GM23248 (cell line): ENCODE measurements around the gene ARHGEF9. TPM values are rescaled to one million over a fixed set of nuclear protein-coding genes. Genes with fewer than 3 reads are reported as not detected.

Experiments used
- DNase-seq: peaks from one replicate; pipeline ENCODE4 v3.0.0-alpha.2; 2015
- H2AFZ ChIP-seq: fragments of 200-600 bp; sonication (generic); 2 replicates; pipeline ENCODE4 v1.6.1; 2016; ENCODE audit warnings: antibody characterized with exemption
- H3F3A ChIP-seq: fragments of 200-600 bp; sonication (generic); 2 replicates; pipeline ENCODE4 v1.6.1; 2016; ENCODE audit warnings: mild to moderate bottlenecking, antibody characterized with exemption, mixed run types; ENCODE audit not compliant: insufficient read depth
- H3K27ac ChIP-seq: fragments of 200-600 bp; sonication (generic); 2 replicates; pipeline ENCODE4 v1.5.1; 2016; ENCODE audit warnings: mild to moderate bottlenecking
- H3K27me3 ChIP-seq: fragments of 200-600 bp; sonication (generic); replicated peaks from 2 replicates; pipeline ENCODE4 v1.6.1; 2016; ENCODE audit warnings: mild to moderate bottlenecking; ENCODE audit not compliant: insufficient read depth
- H3K36me3 ChIP-seq: fragments of 200-600 bp; sonication (generic); 2 replicates; pipeline ENCODE4 v1.6.1; 2016; ENCODE audit warnings: low read depth, mild to moderate bottlenecking
- H3K4me1 ChIP-seq: fragments of 200-600 bp; sonication (generic); 2 replicates; pipeline ENCODE4 v1.6.1; 2016; ENCODE audit warnings: mild to moderate bottlenecking; ENCODE audit not compliant: insufficient read depth
- H3K4me2 ChIP-seq: fragments of 200-600 bp; sonication (generic); one replicate; pipeline ENCODE4 v1.6.1; 2016; ENCODE audit warnings: mild to moderate bottlenecking; ENCODE audit not compliant: unreplicated experiment
- H3K4me3 ChIP-seq: fragments of 200-600 bp; sonication (generic); 2 replicates; pipeline ENCODE4 v1.5.1; 2016; ENCODE audit warnings: mild to moderate bottlenecking
- H3K79me2 ChIP-seq: fragments of 200-600 bp; sonication (generic); 2 replicates; pipeline ENCODE4 v1.6.1; 2016; ENCODE audit warnings: mild to moderate bottlenecking; ENCODE audit not compliant: insufficient read depth
- H3K9ac ChIP-seq: fragments of 200-600 bp; sonication (generic); 2 replicates; pipeline ENCODE4 v1.6.1; 2016; ENCODE audit warnings: mild to moderate bottlenecking
- H3K9me2 ChIP-seq: fragments of 200-600 bp; sonication (generic); 2 replicates; pipeline ENCODE4 v1.6.1; 2016; ENCODE audit warnings: mixed run types, mild to moderate bottlenecking, moderate library complexity; ENCODE audit not compliant: insufficient read depth
- H3K9me3 ChIP-seq: fragments of 200-600 bp; sonication (generic); one replicate; pipeline ENCODE4 v1.6.1; 2017; ENCODE audit warnings: low read depth
- H4K20me1 ChIP-seq: fragments of 200-600 bp; sonication (generic); 2 replicates; pipeline ENCODE4 v1.6.0; 2016; ENCODE audit not compliant: insufficient read depth
- EZH2 ChIP-seq: fragments of 200-600 bp; sonication (generic); IDR thresholded peaks from 2 replicates; pipeline ENCODE4 v1.6.1; 2018; ENCODE audit warnings: antibody characterized with exemption, mild to moderate bottlenecking; ENCODE audit not compliant: insufficient read depth, poor library complexity, severe bottlenecking
- EZH2phosphoT487 ChIP-seq: fragments of 200-600 bp; sonication (generic); IDR thresholded peaks from 2 replicates; pipeline ENCODE4 v1.6.1; 2018; ENCODE audit warnings: antibody characterized with exemption, moderate library complexity, mild to moderate bottlenecking, low read depth; ENCODE audit not compliant: insufficient read depth
- WGBS, 2 experiments: methylation state at CpG; one replicate each; pipeline ENCODE4 v1.1.6; 2015 to 2017; ENCODE audit warnings: low lambda C conversion rate in 2 of 2, low coverage in 1 of 2; ENCODE audit errors: missing lambda C conversion rate in 2 of 2; 5-methylcytosine and 5-hydroxymethylcytosine counted together
- in situ Hi-C: fragments of 300-500 bp; cut with MboI; formaldehyde crosslinking; loops from 2 replicates; pipeline ENCODE4 v1.15.0; 2020
- polyA plus RNA-seq: library from polyadenylated mRNA; unstranded; fragments of >200 nt; fragmentation: Nextera tagmentation; extraction: Ambion mirVana; gene quantifications from 2 replicates; pipeline ENCODE4 v1.2.1, GENCODE V29; 2016
- total RNA-seq: library from RNA; depleted of rRNA; stranded (reverse); fragments of >200 nt; shearing (Covaris generic); gene quantifications from 2 replicates; pipeline ENCODE4 v1.2.3, GENCODE V29; 2014

Gene ARHGEF9
- total and polyA plus RNA-seq, 2 experiments from 2014 or later = 11.1 to 13.5 TPM

DNA sequence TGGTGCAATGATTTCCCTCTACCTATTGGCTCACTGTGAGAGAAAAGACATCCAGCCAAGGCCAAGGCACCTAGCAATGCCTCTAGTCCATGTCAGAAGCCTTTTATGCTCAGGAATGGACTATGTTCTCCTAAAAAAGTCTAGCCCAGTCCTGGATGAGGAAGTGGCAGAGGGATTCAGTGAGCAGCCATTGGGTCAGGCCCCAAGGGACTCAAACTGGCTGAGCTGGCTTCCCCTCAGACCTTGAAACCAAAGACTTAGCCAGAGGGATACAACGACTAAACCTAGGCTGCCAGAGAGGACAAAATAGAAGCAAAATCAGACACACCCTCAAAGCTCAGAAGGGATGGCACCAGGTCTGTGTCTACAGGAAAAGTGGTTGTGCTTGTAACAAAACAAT is 49.1 kb downstream of the ARHGEF9 start:
- Histone ChIP-seq H3K9me2 (no peaks in the 10 kb centered on the region), H2AFZ (no peak overlapping the region), H3F3A (no peaks in the 10 kb centered on the region), H4K20me1 (no peaks in the 10 kb centered on the region), H3K4me1 (no peaks in the 10 kb centered on the region), H3K79me2 (no peaks in the 10 kb centered on the region), H3K4me2 (no peak overlapping the region), H3K9me3 (no peaks in the 10 kb centered on the region), H3K9ac (no peak overlapping the region), H3K4me3 (no peak overlapping the region), H3K27me3 (no peaks in the 10 kb centered on the region), H3K27ac (no peak overlapping the region), H3K36me3 (no peaks in the 10 kb centered on the region)
- DNase-seq = no peak
- in situ Hi-C loops = no loop called here
- 0 to 13% methylated on average over 1 of the region's 1 CpG for WGBS, 2 experiments
- TF ChIP-seq EZH2phosphoT487 (no peak), EZH2 (no peak)

DNA sequence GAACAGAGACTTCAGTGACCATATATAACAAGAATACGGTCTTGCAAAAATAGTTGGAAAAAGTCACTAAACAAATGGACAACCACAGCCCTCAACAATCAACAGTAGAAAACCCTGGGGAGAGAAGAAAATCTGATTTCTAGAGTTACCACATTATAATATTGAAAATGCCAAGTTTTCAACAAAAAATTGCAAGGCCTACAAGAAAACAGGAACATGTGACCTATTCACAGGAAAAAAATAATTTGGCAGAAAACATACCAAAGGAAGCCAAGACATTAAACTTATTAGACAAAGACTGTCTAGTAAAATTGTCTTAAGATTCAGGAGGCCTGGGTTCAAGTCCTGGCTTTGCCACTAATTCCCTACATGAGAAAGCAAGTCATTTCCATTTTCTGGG is 64.7 kb downstream of the ARHGEF9 start:
- Histone ChIP-seq H3K36me3 (no peaks in the 10 kb centered on the region), H3K27me3 (no peaks in the 10 kb centered on the region), H3K4me1 (no peaks in the 10 kb centered on the region), H3K4me2 (no peak overlapping the region), H4K20me1 (no peaks in the 10 kb centered on the region), H3K27ac (no peak overlapping the region), H3K9me2 (no peaks in the 10 kb centered on the region), H3K4me3 (no peak overlapping the region), H3K79me2 (no peaks in the 10 kb centered on the region), H2AFZ (no peak overlapping the region), H3F3A (no peaks in the 10 kb centered on the region), H3K9me3 (no peaks in the 10 kb centered on the region), H3K9ac (no peak overlapping the region)
- TF ChIP-seq EZH2phosphoT487 (no peak), EZH2 (no peak)
- DNase-seq = no peak
- in situ Hi-C loops = no loop called here
- 59 to 89% methylated on average over 1 of the region's 1 CpG for WGBS, 2 experiments

DNA sequence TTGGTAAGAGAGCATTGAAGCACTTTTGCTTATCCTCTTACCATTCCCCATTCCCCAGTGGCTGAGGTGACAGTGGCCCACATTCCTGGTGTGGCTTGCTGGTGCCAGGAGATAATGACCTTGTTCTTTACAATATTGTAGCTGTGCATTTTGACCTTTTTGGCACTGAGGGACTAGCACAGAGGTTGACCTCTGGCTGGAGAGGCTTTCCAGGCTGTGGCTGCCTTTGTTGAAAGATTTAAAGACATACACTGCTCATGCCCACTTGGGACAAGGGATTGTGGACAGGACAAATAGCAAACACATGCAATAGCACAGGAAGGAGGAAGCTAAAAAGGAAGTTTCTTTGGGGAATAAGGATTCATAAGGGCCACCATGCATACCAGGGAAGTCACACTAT is 65.4 kb downstream of the ARHGEF9 start:
- Histone ChIP-seq H3K4me3 (no peak overlapping the region), H3K79me2 (no peaks in the 10 kb centered on the region), H3K9me3 (no peaks in the 10 kb centered on the region), H3K27me3 (no peaks in the 10 kb centered on the region), H3K4me2 (no peak overlapping the region), H3K9me2 (no peaks in the 10 kb centered on the region), H3F3A (no peaks in the 10 kb centered on the region), H3K36me3 (no peaks in the 10 kb centered on the region), H3K27ac (no peak overlapping the region), H3K9ac (no peak overlapping the region), H4K20me1 (no peaks in the 10 kb centered on the region), H3K4me1 (no peaks in the 10 kb centered on the region), H2AFZ (no peak overlapping the region)
- in situ Hi-C loops = no loop called here
- no peak for TF ChIP-seq EZH2
- no peak for TF ChIP-seq EZH2phosphoT487
- no peak for DNase-seq

DNA sequence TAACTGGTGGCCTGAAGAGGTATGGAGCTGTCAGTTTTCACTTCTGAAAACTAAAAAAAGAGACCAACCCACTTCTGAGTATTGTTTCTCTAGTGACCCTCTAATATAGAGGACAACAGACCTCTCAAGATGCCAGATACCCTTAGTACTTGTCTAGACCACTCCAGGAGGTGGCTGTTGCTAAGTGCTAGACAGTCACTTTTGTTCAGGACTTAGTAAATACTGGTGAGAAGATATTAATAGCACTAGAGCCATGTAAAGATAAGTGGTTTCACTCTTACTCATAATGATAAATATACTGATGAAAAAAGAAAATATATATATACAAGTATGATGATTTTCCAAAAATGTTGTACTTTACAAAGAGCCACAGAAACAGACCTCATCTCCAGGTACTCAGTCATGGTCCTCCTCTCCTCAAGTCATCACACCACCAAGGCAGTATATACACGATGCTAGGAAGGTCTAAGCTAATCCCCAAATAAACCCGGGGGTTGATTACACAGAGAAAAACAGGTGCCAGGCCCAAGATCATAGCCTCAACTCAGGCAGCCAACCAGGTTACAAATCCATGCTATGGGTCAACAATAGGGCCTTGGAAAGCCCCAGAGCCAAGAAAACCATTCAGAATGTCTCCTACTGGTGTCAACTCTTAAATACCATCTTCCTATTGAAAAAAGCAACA is 66.9 kb downstream of the ARHGEF9 start:
- in situ Hi-C loops = no loop called here
- Histone ChIP-seq H3K9me3 (no peaks in the 10 kb centered on the region), H3K36me3 (no peaks in the 10 kb centered on the region), H4K20me1 (no peaks in the 10 kb centered on the region), H3K4me3 (no peak overlapping the region), H3K79me2 (no peaks in the 10 kb centered on the region), H3K9me2 (no peaks in the 10 kb centered on the region), H3K27me3 (no peaks in the 10 kb centered on the region), H2AFZ (no peak overlapping the region), H3F3A (no peaks in the 10 kb centered on the region), H3K9ac (no peak overlapping the region), H3K4me1 (no peaks in the 10 kb centered on the region), H3K27ac (no peak overlapping the region), H3K4me2 (no peak overlapping the region)
- DNase-seq = no peak
- 95 to 100% methylated on average over 2 of the region's 2 CpGs for WGBS, 2 experiments
- TF ChIP-seq EZH2 = no peak

DNA sequence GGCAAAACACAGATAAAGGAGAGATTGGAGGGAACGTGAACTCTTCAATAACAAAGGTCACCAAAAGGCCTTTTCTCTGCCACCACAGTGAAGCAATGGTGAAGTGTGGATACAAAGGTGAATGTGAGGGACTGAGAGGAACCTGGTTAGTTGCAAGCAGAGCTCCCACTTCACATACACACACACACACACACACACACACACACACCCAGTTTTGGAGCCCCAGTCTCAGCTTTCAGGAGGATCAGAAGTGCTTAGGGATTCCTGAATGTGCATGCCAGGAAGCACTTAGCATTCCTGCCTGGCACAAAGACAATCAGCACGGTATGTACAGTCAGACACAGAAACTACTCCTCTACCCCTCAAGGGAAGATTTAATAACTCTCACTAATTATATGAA is 71.5 kb downstream of the ARHGEF9 start:
- in situ Hi-C loops = no loop called here
- 50 to 55% methylated on average over 2 of the region's 2 CpGs for WGBS, 2 experiments
- H2AFZ ChIP-seq = no peak overlapping the region
- no peaks in the 10 kb centered on the region for H3K79me2 ChIP-seq
- H3K4me3 ChIP-seq = no peak overlapping the region
- no peaks in the 10 kb centered on the region for H3K4me1 ChIP-seq
- no peak overlapping the region for H3K9ac ChIP-seq
- no peaks in the 10 kb centered on the region for H3F3A ChIP-seq
- H3K9me3 ChIP-seq = no peaks in the 10 kb centered on the region
- H3K36me3 ChIP-seq = no peaks in the 10 kb centered on the region
- DNase-seq = peak; percentile 15
- no peak overlapping the region for H3K27ac ChIP-seq
- H3K4me2 ChIP-seq = no peak overlapping the region
- no peaks in the 10 kb centered on the region for H3K27me3 ChIP-seq
- no peaks in the 10 kb centered on the region for H3K9me2 ChIP-seq
- H4K20me1 ChIP-seq = no peaks in the 10 kb centered on the region
- no peak for TF ChIP-seq EZH2phosphoT487
